GM23248 (cell line): ENCODE measurements around the gene FAM149A.

ENCODE experiments used
- EZH2 ChIP-seq: fragments of 200-600 bp; sonication (generic); IDR thresholded peaks from 2 replicates; pipeline ENCODE4 v1.6.1; 2018; ENCODE audit warnings: antibody characterized with exemption, mild to moderate bottlenecking; ENCODE audit not compliant: insufficient read depth, poor library complexity, severe bottlenecking
- EZH2phosphoT487 ChIP-seq: fragments of 200-600 bp; sonication (generic); IDR thresholded peaks from 2 replicates; pipeline ENCODE4 v1.6.1; 2018; ENCODE audit warnings: antibody characterized with exemption, moderate library complexity, mild to moderate bottlenecking, low read depth; ENCODE audit not compliant: insufficient read depth

DNA sequence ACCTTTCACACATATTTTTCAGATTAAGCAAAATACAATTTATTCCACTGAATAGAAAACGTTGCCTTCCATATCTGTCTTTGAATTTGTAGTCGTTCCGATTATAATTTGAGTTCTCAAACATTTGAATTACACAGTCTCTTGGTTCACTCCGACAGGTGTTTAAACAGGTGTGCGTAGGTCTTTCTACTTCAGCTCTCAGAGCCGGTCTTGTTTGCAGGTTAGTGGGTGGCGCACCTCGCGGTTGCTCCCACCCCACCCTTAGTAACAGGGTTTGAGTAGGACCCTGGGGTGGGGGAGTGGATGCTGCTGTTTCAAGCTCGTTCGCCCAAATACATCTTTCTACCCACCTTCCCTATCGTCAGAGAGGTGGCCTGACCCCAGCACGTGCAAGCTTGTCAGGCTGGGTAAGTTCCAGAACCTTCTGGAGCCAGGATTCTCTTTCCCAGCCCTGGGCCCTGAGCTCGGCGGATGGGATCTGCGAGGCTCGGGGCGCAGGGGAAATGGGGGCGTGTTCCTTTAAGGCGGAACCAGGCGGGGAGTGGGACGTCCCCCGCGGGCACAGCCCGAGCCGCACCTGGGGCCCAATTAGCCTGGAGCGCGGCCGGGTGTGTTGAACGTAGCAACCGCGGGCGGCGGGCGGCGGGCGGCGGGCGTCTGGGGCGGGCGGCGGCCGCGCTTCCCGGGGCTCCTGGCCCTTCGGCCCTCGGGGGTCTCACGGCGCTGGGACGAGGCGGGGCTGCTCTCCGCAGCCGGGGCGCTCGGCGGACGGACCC is at the start of gene FAM149A:
- TF ChIP-seq EZH2 (peak; percentile 15), EZH2phosphoT487 (no peak)
